Upper lobe of right lung (tissue), 1 donor: Measurements from ENCODE around the gene DRC7. TPM values are rescaled to one million over a fixed set of nuclear protein-coding genes. Genes with fewer than 3 reads are reported as not detected.

Source experiments
- ATAC-seq: fragments of 200-7000 bp; cut with Tn5 transposase; one replicate; pipeline ENCODE4 v1.9.1; 2020; ENCODE audit warnings: mild to moderate bottlenecking, moderate library complexity
- DNase-seq: peaks from one replicate; pipeline ENCODE4 v3.0.0-alpha.2; 2020
- H3K27ac ChIP-seq: fragments of 200-600 bp; one replicate; pipeline ENCODE4 v1.8.0; 2022
- H3K27me3 ChIP-seq: fragments of 200-600 bp; one replicate; pipeline ENCODE4 v1.8.0; 2022; ENCODE audit warnings: mild to moderate bottlenecking
- H3K36me3 ChIP-seq: fragments of 200-600 bp; one replicate; pipeline ENCODE4 v1.8.0; 2022
- H3K4me1 ChIP-seq: fragments of 200-600 bp; one replicate; pipeline ENCODE4 v1.8.0; 2022
- H3K4me3 ChIP-seq: fragments of 200-600 bp; one replicate; pipeline ENCODE4 v1.8.0; 2022; ENCODE audit warnings: mild to moderate bottlenecking
- H3K9me3 ChIP-seq: fragments of 200-600 bp; one replicate; pipeline ENCODE4 v1.8.0; 2022
- CTCF ChIP-seq: fragments of 200-600 bp; IDR thresholded peaks from one replicate; pipeline ENCODE4 v1.8.0; 2022; ENCODE audit warnings: antibody characterized with exemption
- intact Hi-C: fragments of 100-400 bp; cut with DNase I; formaldehyde crosslinking; loops from one replicate; pipeline ENCODE4 v1.11.0; 2022
- long read RNA-seq: library from polyadenylated mRNA; unstranded; transcript quantifications from one replicate; pipeline ENCODE4 v2.0.0, GENCODE V29; 2021
- total RNA-seq: library from RNA; stranded (reverse); fragmentation: NEBNext Ultra II Directional; extraction: Animal tissue kit (Norgen Biotek cat#: 25700); gene quantifications from one replicate; pipeline ENCODE4 v1.2.1, GENCODE V29; 2021
- donor health status: DM: no; HTN: yes; CAD: no; lungs with severe emphysema.

DRC7 gene
- total RNA-seq: not detected
- long read RNA-seq, partial matches to known transcripts: 0 of 1 reads
- long read RNA-seq, other reads (novel, unspliced or antisense): 1 of 1 reads

GRCh38 chr16:57694725-57695679, at the start of gene DRC7:
TSS of gene DRC7 (plus strand) at chr16:57694806. CDS start at chr16:57697950, 3,144 bp downstream.
- ATAC-seq (peak; percentile 84), DNase-seq (no peak)
- Histone ChIP-seq H3K9me3 (no peaks in the 10 kb centered on the region), H3K36me3 (no peaks in the 10 kb centered on the region), H3K27me3 (no peaks in the 10 kb centered on the region), H3K4me3 (peak within 1 kb of the TSS; percentile 19), H3K4me1 (no peaks in the 10 kb centered on the region), H3K27ac (no peak within 1 kb of the TSS)
- no peak for TF ChIP-seq CTCF
- intact Hi-C loops: no loop called here

- H3K9me3 ChIP-seq: no peaks in the 10 kb centered on the region
- H3K27ac ChIP-seq: peak overlapping the region; percentile 70
- H3K4me1 ChIP-seq: peaks cover 34% of the 10 kb centered on the region
- no peaks in the 10 kb centered on the region for H3K36me3 ChIP-seq
- DNase-seq (no peak), ATAC-seq (no peak)
- no peak for TF ChIP-seq CTCF
- H3K27me3 ChIP-seq: peaks cover 4% of the 10 kb centered on the region
- H3K4me3 ChIP-seq: no peak overlapping the region
- intact Hi-C loops: loop anchor here (5.0 kb wide), 1 partner anchor 53 kb away; no protein-coding TSS in a partner anchor
These were observed 49.4 kb upstream of the DRC7 start for GRCh38 chr16:57645169-57645568.

- peaks cover 4% of the 10 kb centered on the region for H3K27me3 ChIP-seq
- no peak overlapping the region for H3K4me3 ChIP-seq
- no peaks in the 10 kb centered on the region for H3K9me3 ChIP-seq
- H3K36me3 ChIP-seq: peaks cover under 1% of the 10 kb centered on the region
- H3K27ac ChIP-seq: peak overlapping the region; percentile 70
- H3K4me1 ChIP-seq: peaks cover 29% of the 10 kb centered on the region
- ATAC-seq (peak; percentile 4), DNase-seq (no peak)
- intact Hi-C loops: loop anchor here (5.0 kb wide), 1 partner anchor 54 kb away; no protein-coding TSS in a partner anchor
- TF ChIP-seq CTCF: no peak
These were observed 48.8 kb upstream of the DRC7 start for GRCh38 chr16:57645691-57646387.

- DNase-seq (no peak), ATAC-seq (no peak)
- no peak overlapping the region for H3K4me3 ChIP-seq
- no peaks in the 10 kb centered on the region for H3K9me3 ChIP-seq
- H3K27me3 ChIP-seq: peaks cover 4% of the 10 kb centered on the region
- H3K36me3 ChIP-seq: peaks cover 6% of the 10 kb centered on the region
- H3K27ac ChIP-seq: peak overlapping the region; percentile 70
- no peak for TF ChIP-seq CTCF
- peaks cover 27% of the 10 kb centered on the region for H3K4me1 ChIP-seq
- intact Hi-C loops: loop anchor here (5.0 kb wide), 1 partner anchor 54 kb away; no protein-coding TSS in a partner anchor
These were observed 48.1 kb upstream of the DRC7 start for GRCh38 chr16:57646388-57647039.
